ENCODE measurements around the gene PCED1A. TPM values are rescaled to one million over a fixed set of nuclear protein-coding genes. Genes with fewer than 3 reads are reported as not detected.
A peak's percentile ranks its signal among the peaks of the same experiment; 100 is the strongest.

Gene PCED1A
- 34.7 TPM for polyA plus RNA-seq (2012; ENCODE audit: low read depth, missing spikeins)

GRCh38 chr20:2840138-2840966, at the start of gene PCED1A, which contains the start of gene VPS16:
PCED1A (minus strand) TSS chr20:2840655; CDS start chr20:2839912, 743 bp downstream.
VPS16 (plus strand) TSS chr20:2840745; CDS start chr20:2840775, 30 bp downstream.
- DNase-seq (ENCODE audit: insufficient read length, low spot score) (peak; percentile 99), FAIRE-seq (peak; percentile 99)
- no peak for TF ChIP-seq POU2F2 (IDR thresholded peaks at IDR 0.05; ENCODE audit: low read depth, low read length)
- no peak for TF ChIP-seq PAX5 (IDR thresholded peaks at IDR 0.05; ENCODE audit: insufficient read depth, low read length, severe bottlenecking)
- TF ChIP-seq SPI1 (IDR thresholded peaks at IDR 0.05; ENCODE audit: low read depth, low read length) = peak; percentile 70
- TF ChIP-seq TAF1 (IDR thresholded peaks at IDR 0.05; ENCODE audit: low read depth, low read length) = peak; percentile 68
- TF ChIP-seq POLR2AphosphoS5 (IDR thresholded peaks at IDR 0.05; ENCODE audit: low read depth, low read length) = peak; percentile 73
- peak; percentile 70; the same call in 1 of the 2 replicates for TF ChIP-seq POLR2A (IDR thresholded peaks at IDR 0.05; ENCODE audit: low read depth, low read length)

- TF ChIP-seq PAX5 (IDR thresholded peaks at IDR 0.05; ENCODE audit: insufficient read depth, low read length, severe bottlenecking) = no peak
- no peak for TF ChIP-seq POU2F2 (IDR thresholded peaks at IDR 0.05; ENCODE audit: low read depth, low read length)
- TF ChIP-seq SPI1 (IDR thresholded peaks at IDR 0.05; ENCODE audit: low read depth, low read length) = no peak
- no peak for TF ChIP-seq TAF1 (IDR thresholded peaks at IDR 0.05; ENCODE audit: low read depth, low read length)
- TF ChIP-seq POLR2A (IDR thresholded peaks at IDR 0.05; ENCODE audit: low read depth, low read length) = no peak
- no peak for TF ChIP-seq POLR2AphosphoS5 (IDR thresholded peaks at IDR 0.05; ENCODE audit: low read depth, low read length)
- DNase-seq (ENCODE audit: insufficient read length, low spot score) (no peak), FAIRE-seq (no peak)
Observed at GRCh38 chr20:2889797-2890196, 49.3 kb upstream of the PCED1A start.

GRCh38 chr20:2889209-2889608, 48.8 kb upstream of the PCED1A start:
- no peak for FAIRE-seq
- no peak for TF ChIP-seq POLR2A (IDR thresholded peaks at IDR 0.05; ENCODE audit: low read depth, low read length)
- no peak for TF ChIP-seq POLR2AphosphoS5 (IDR thresholded peaks at IDR 0.05; ENCODE audit: low read depth, low read length)
- TF ChIP-seq PAX5 (IDR thresholded peaks at IDR 0.05; ENCODE audit: insufficient read depth, low read length, severe bottlenecking) = no peak
- TF ChIP-seq POU2F2 (IDR thresholded peaks at IDR 0.05; ENCODE audit: low read depth, low read length) = no peak
- TF ChIP-seq TAF1 (IDR thresholded peaks at IDR 0.05; ENCODE audit: low read depth, low read length) = no peak
- no peak for TF ChIP-seq SPI1 (IDR thresholded peaks at IDR 0.05; ENCODE audit: low read depth, low read length)

GRCh38 chr20:2888224-2888955, 47.9 kb upstream of the PCED1A start:
- DNase-seq (ENCODE audit: insufficient read length, low spot score) = no peak
- FAIRE-seq = no peak
- TF ChIP-seq SPI1 (IDR thresholded peaks at IDR 0.05; ENCODE audit: low read depth, low read length) (no peak), POU2F2 (IDR thresholded peaks at IDR 0.05; ENCODE audit: low read depth, low read length) (no peak), POLR2AphosphoS5 (IDR thresholded peaks at IDR 0.05; ENCODE audit: low read depth, low read length) (no peak), PAX5 (IDR thresholded peaks at IDR 0.05; ENCODE audit: insufficient read depth, low read length, severe bottlenecking) (no peak), TAF1 (IDR thresholded peaks at IDR 0.05; ENCODE audit: low read depth, low read length) (no peak), POLR2A (IDR thresholded peaks at IDR 0.05; ENCODE audit: low read depth, low read length) (no peak)

More at GRCh38 chr20:2889209-2889608, 48.8 kb upstream of the PCED1A start:
- no peak for DNase-seq (ENCODE audit: insufficient read length, low spot score)

- TF ChIP-seq PAX5 (IDR thresholded peaks at IDR 0.05; ENCODE audit: insufficient read depth, low read length, severe bottlenecking) (no peak), SPI1 (IDR thresholded peaks at IDR 0.05; ENCODE audit: low read depth, low read length) (no peak), POLR2AphosphoS5 (IDR thresholded peaks at IDR 0.05; ENCODE audit: low read depth, low read length) (no peak), TAF1 (IDR thresholded peaks at IDR 0.05; ENCODE audit: low read depth, low read length) (no peak), POU2F2 (IDR thresholded peaks at IDR 0.05; ENCODE audit: low read depth, low read length) (no peak), POLR2A (IDR thresholded peaks at IDR 0.05; ENCODE audit: low read depth, low read length) (no peak)
- DNase-seq (ENCODE audit: insufficient read length, low spot score) = no peak
- no peak for FAIRE-seq
Observed at GRCh38 chr20:2887715-2888114, 47.3 kb upstream of the PCED1A start.

- TF ChIP-seq PAX5 (IDR thresholded peaks at IDR 0.05; ENCODE audit: insufficient read depth, low read length, severe bottlenecking) (no peak), POU2F2 (IDR thresholded peaks at IDR 0.05; ENCODE audit: low read depth, low read length) (no peak), SPI1 (IDR thresholded peaks at IDR 0.05; ENCODE audit: low read depth, low read length) (no peak)
- no peak for DNase-seq (ENCODE audit: insufficient read length, low spot score)
- FAIRE-seq = peak; percentile 16
Observed at GRCh38 chr20:2883726-2884637, 43.5 kb upstream of the PCED1A start.

GRCh38 chr20:2880650-2881049, 40.2 kb upstream of the PCED1A start:
- TF ChIP-seq PAX5 (IDR thresholded peaks at IDR 0.05; ENCODE audit: insufficient read depth, low read length, severe bottlenecking) (no peak), SPI1 (IDR thresholded peaks at IDR 0.05; ENCODE audit: low read depth, low read length) (no peak), TAF1 (IDR thresholded peaks at IDR 0.05; ENCODE audit: low read depth, low read length) (no peak), POLR2A (IDR thresholded peaks at IDR 0.05; ENCODE audit: low read depth, low read length) (no peak), POLR2AphosphoS5 (IDR thresholded peaks at IDR 0.05; ENCODE audit: low read depth, low read length) (no peak), POU2F2 (IDR thresholded peaks at IDR 0.05; ENCODE audit: low read depth, low read length) (no peak)
- FAIRE-seq = no peak
- no peak for DNase-seq (ENCODE audit: insufficient read length, low spot score)

GRCh38 chr20:2879146-2879545, 38.7 kb upstream of the PCED1A start:
- no peak for TF ChIP-seq POU2F2 (IDR thresholded peaks at IDR 0.05; ENCODE audit: low read depth, low read length)
- TF ChIP-seq PAX5 (IDR thresholded peaks at IDR 0.05; ENCODE audit: insufficient read depth, low read length, severe bottlenecking) = no peak
- TF ChIP-seq POLR2AphosphoS5 (IDR thresholded peaks at IDR 0.05; ENCODE audit: low read depth, low read length) = no peak
- TF ChIP-seq POLR2A (IDR thresholded peaks at IDR 0.05; ENCODE audit: low read depth, low read length) = no peak
- no peak for TF ChIP-seq TAF1 (IDR thresholded peaks at IDR 0.05; ENCODE audit: low read depth, low read length)
- TF ChIP-seq SPI1 (IDR thresholded peaks at IDR 0.05; ENCODE audit: low read depth, low read length) = no peak
- FAIRE-seq = no peak
- DNase-seq (ENCODE audit: insufficient read length, low spot score) = no peak

All from GM12891 (cell line).